CD14-positive monocyte (primary cell): ENCODE results near the gene CAMSAP3. TPM values are rescaled to one million over a fixed set of nuclear protein-coding genes. Genes with fewer than 3 reads are reported as not detected.
A peak's percentile ranks its signal among the peaks of the same experiment; 100 is the strongest.

Experiments used
- DNase-seq, 3 donors: peaks; one replicate each; pipeline ENCODE4 v3.0.0-alpha.2; 2011 to 2022
- H2AFZ ChIP-seq: 2 replicates; pipeline ENCODE4 v1.6.0; 2012; ENCODE audit warnings: mild to moderate bottlenecking, low read depth, low read length, inconsistent platforms; ENCODE audit not compliant: insufficient read depth, poor library complexity, severe bottlenecking
- H3K27ac ChIP-seq, 2 donors: 1 replicate in 1 of 2; 2 replicates in 1 of 2; pipeline ENCODE4 v1.5.1; 2012 to 2013; ENCODE audit warnings: low read length in 2 of 2, control low read depth in 1 of 2, inconsistent platforms in 1 of 2, low read depth in 1 of 2, mild to moderate bottlenecking in 1 of 2
- H3K27me3 ChIP-seq, 2 donors: one replicate each; pipeline versions ENCODE4 v1.6.0 to v1.6.1; 2011 to 2013; ENCODE audit warnings: low read length in 2 of 2; ENCODE audit not compliant: control insufficient read depth in 2 of 2, insufficient read depth in 2 of 2
- H3K36me3 ChIP-seq, 2 donors: replicated peaks in 1 of 2; 1 replicate in 1 of 2; 2 replicates in 1 of 2; pipeline versions ENCODE4 v1.5.1 to v1.6.1; 2012 to 2013; ENCODE audit warnings: low read length in 2 of 2, control low read depth in 1 of 2, inconsistent platforms in 1 of 2, mild to moderate bottlenecking in 1 of 2; ENCODE audit not compliant: insufficient read depth in 2 of 2, control insufficient read depth in 1 of 2
- H3K4me1 ChIP-seq, 2 donors: 1 replicate in 1 of 2; 2 replicates in 1 of 2; pipeline versions ENCODE4 v1.5.1 to v1.6.1; 2012 to 2013; ENCODE audit warnings: low read length in 2 of 2, control low read depth in 1 of 2, inconsistent platforms in 1 of 2, mild to moderate bottlenecking in 1 of 2, moderate library complexity in 1 of 2; ENCODE audit not compliant: insufficient read depth in 2 of 2, control insufficient read depth in 1 of 2
- H3K4me2 ChIP-seq: replicated peaks from 2 replicates; pipeline ENCODE3; 2012; ENCODE audit warnings: low read length, moderate library complexity, mild to moderate bottlenecking; ENCODE audit not compliant: poor library complexity, severe bottlenecking; ENCODE audit errors: extremely low read depth
- H3K4me3 ChIP-seq, 3 experiments: fragments of 200-600 bp in 1 of 3; sonication (generic) in 1 of 3; replicated peaks in 1 of 3; 1 replicate in 2 of 3; 2 replicates in 1 of 3; pipeline ENCODE4 v1.5.1; 2011 to 2013; ENCODE audit warnings: low read length in 3 of 3, mild to moderate bottlenecking in 3 of 3, control low read depth in 2 of 3, low read depth in 2 of 3, inconsistent platforms in 1 of 3, moderate library complexity in 1 of 3
- H3K79me2 ChIP-seq: 2 replicates; pipeline ENCODE4 v1.6.0; 2012; ENCODE audit warnings: mild to moderate bottlenecking, control low read depth, inconsistent platforms, low read length, moderate library complexity; ENCODE audit not compliant: insufficient read depth
- H3K9ac ChIP-seq: 2 replicates; pipeline ENCODE4 v1.6.0; 2017; ENCODE audit warnings: low read length, mild to moderate bottlenecking; ENCODE audit not compliant: insufficient read depth, poor library complexity, severe bottlenecking
- H3K9me3 ChIP-seq, 2 donors: replicated peaks in 1 of 2; 1 replicate in 1 of 2; 2 replicates in 1 of 2; pipeline versions ENCODE4 v1.5.1 to v1.6.1; 2012 to 2013; ENCODE audit warnings: low read length in 2 of 2, control low read depth in 1 of 2; ENCODE audit not compliant: control insufficient read depth in 1 of 2, insufficient read depth in 1 of 2
- H4K20me1 ChIP-seq: 2 replicates; pipeline ENCODE4 v1.6.0; 2012; ENCODE audit warnings: mild to moderate bottlenecking, low read length, control low read depth, moderate library complexity; ENCODE audit not compliant: insufficient read depth
- H3K27ac Mint-ChIP-seq, 7 donors: one replicate each; pipeline ENCODE4 v1.8.0; 2020; ENCODE audit warnings: mild to moderate bottlenecking in 7 of 7, mixed read lengths in 7 of 7, moderate library complexity in 6 of 7, inconsistent platforms in 2 of 7
- H3K27me3 Mint-ChIP-seq, 3 donors: one replicate each; pipeline ENCODE4 v1.8.0; 2021 to 2022; ENCODE audit warnings: low read depth in 3 of 3, mild to moderate bottlenecking in 3 of 3, mixed read lengths in 3 of 3, moderate library complexity in 3 of 3, inconsistent platforms in 1 of 3
- H3K36me3 Mint-ChIP-seq, 2 donors: one replicate each; pipeline ENCODE4 v1.8.0; 2020; ENCODE audit warnings: mixed read lengths in 2 of 2, inconsistent platforms in 1 of 2, mild to moderate bottlenecking in 1 of 2
- H3K4me1 Mint-ChIP-seq: one replicate; pipeline ENCODE4 v1.8.0; 2020; ENCODE audit warnings: mild to moderate bottlenecking, mixed read lengths
- H3K4me3 Mint-ChIP-seq, 2 donors: one replicate each; pipeline ENCODE4 v1.8.0; 2020; ENCODE audit warnings: mild to moderate bottlenecking in 2 of 2, mixed read lengths in 2 of 2, moderate library complexity in 1 of 2
- H3K9me3 Mint-ChIP-seq, 7 donors: one replicate each; pipeline ENCODE4 v1.8.0; 2020 to 2022; ENCODE audit warnings: mixed read lengths in 7 of 7, mild to moderate bottlenecking in 6 of 7, moderate library complexity in 6 of 7, inconsistent platforms in 2 of 7
- CTCF ChIP-seq: fragments of 200-600 bp; IDR thresholded peaks from one replicate; pipeline ENCODE4 v1.8.0; 2022; ENCODE audit warnings: antibody characterized with exemption, mild to moderate bottlenecking
- WGBS: methylation state at CpG from one replicate; pipeline ENCODE4 v1.1.5; 2013; ENCODE audit warnings: missing lambda C conversion rate; ENCODE audit not compliant: insufficient coverage; 5-methylcytosine and 5-hydroxymethylcytosine counted together
- intact Hi-C, 2 donors: fragments of 100-400 bp; cut with micrococcal nuclease; formaldehyde crosslinking; loops; one replicate each; pipeline versions ENCODE4 v1.15.0 to v1.15.1; 2023
- polyA plus RNA-seq, 3 donors: library from polyadenylated mRNA; depleted of rRNA in 1 of 3; unstranded in 2 of 3; stranded (reverse) in 1 of 3; fragments of 300-500 nt in 2 of 3; fragments of >200 nt in 1 of 3; fragmentation: Illumina TruSeq in 2 of 3; gene quantifications; 1 replicate in 2 of 3; 2 replicates in 1 of 3; pipeline ENCODE4 v1.2.3, GENCODE V29; 2012 to 2021

Gene CAMSAP3
- polyA plus RNA-seq, 3 donors, result 0.05 TPM; not detected in 2

- Histone ChIP-seq H2AFZ (peak within 1 kb of the TSS; percentile 75), H3K36me3 (peaks cover 36 to 45% of the 10 kb centered on the region in 2 donors), H3K4me2 (peak within 1 kb of the TSS; percentile 88), H3K4me3 (peak within 1 kb of the TSS; percentile 56 to 99 (median 90)), H4K20me1 (peaks cover 42% of the 10 kb centered on the region), H3K27me3 (no peaks in the 10 kb centered on the region), H3K9me3 (no peaks in the 10 kb centered on the region), H3K79me2 (peaks cover 58% of the 10 kb centered on the region), H3K27ac (peak within 1 kb of the TSS; percentile 96 to 100), H3K9ac (peak within 1 kb of the TSS; percentile 99), H3K4me1 (peaks cover 33 to 42% of the 10 kb centered on the region in 2 donors)
- peaks cover 0 to 3% (median 2%) of the 10 kb centered on the region in 3 donors for H3K27me3 Mint-ChIP-seq
- H3K27ac Mint-ChIP-seq, result peak within 1 kb of the TSS; percentile 94 to 98 (median 95)
- no peaks in the 10 kb centered on the region for H3K9me3 Mint-ChIP-seq
- TF ChIP-seq CTCF, result no peak
- peaks cover 36 to 49% of the 10 kb centered on the region in 2 donors for H3K36me3 Mint-ChIP-seq
- H3K4me1 Mint-ChIP-seq, result peaks cover 46% of the 10 kb centered on the region
- intact Hi-C loops, result loop anchor here (5.0 to 10.0 kb wide), 3 partner anchors 40 to 268 kb away; partner anchors contain the start of genes MAP2K7 (in 1 of the 2), MCEMP1 (in 1 of the 2) and TRAPPC5 (in 1 of the 2)
- peak within 1 kb of the TSS; percentile 89 to 92 for H3K4me3 Mint-ChIP-seq
- DNase-seq, result peak; percentile 73 to 81 (median 74)
- 4% methylated on average over 49 of the region's 61 CpGs for WGBS
These were observed 41.2 kb downstream of the CAMSAP3 start, which contains the start of gene STXBP2 for GRCh38 chr19:7636691-7637373. TSS of gene STXBP2 (plus strand) at chr19:7637110. CDS start at chr19:7637150, 40 bp downstream.

GRCh38 chr19:7637374-7638256, 42.0 kb downstream of the CAMSAP3 start:
- Mint-ChIP-seq H3K36me3 (peaks cover 35 to 49% of the 10 kb centered on the region in 2 donors), H3K27ac (peak overlapping the region; percentile 94 to 98 (median 95)), H3K27me3 (peaks cover 0 to 3% (median 2%) of the 10 kb centered on the region in 3 donors), H3K9me3 (peaks cover 0 to 2% (median 0%) of the 10 kb centered on the region in 7 donors), H3K4me1 (peaks cover 46% of the 10 kb centered on the region), H3K4me3 (peak overlapping the region; percentile 89 to 92)
- peaks cover 34 to 49% of the 10 kb centered on the region in 2 donors for H3K4me1 ChIP-seq
- H3K9ac ChIP-seq, result peak overlapping the region; percentile 99
- peaks cover 50% of the 10 kb centered on the region for H4K20me1 ChIP-seq
- H3K27ac ChIP-seq, result peak overlapping the region; percentile 96 to 100
- no peaks in the 10 kb centered on the region for H3K9me3 ChIP-seq
- peak overlapping the region; percentile 88 for H3K4me2 ChIP-seq
- no peak for TF ChIP-seq CTCF
- DNase-seq, result peak; percentile 82 to 91 (median 88)
- WGBS, result 8% methylated on average over 13 of the region's 30 CpGs
- intact Hi-C loops, result loop anchor here (5.0 to 10.0 kb wide), 3 partner anchors 40 to 267 kb away; partner anchors contain the start of genes MAP2K7 (in 1 of the 2), MCEMP1 (in 1 of the 2) and TRAPPC5 (in 1 of the 2)
- peak overlapping the region; percentile 56 to 99 (median 90) for H3K4me3 ChIP-seq
- peaks cover 65% of the 10 kb centered on the region for H3K79me2 ChIP-seq
- H3K36me3 ChIP-seq, result peaks cover 40 to 45% of the 10 kb centered on the region in 2 donors
- no peaks in the 10 kb centered on the region for H3K27me3 ChIP-seq
- no peak overlapping the region for H2AFZ ChIP-seq
